DND-41 (cell line): ENCODE measurements around the gene SYS1.

Experiments
- ATAC-seq: fragments of 200-7000 bp; cut with Tn5 transposase; 3 replicates; pipeline ENCODE4 v1.9.1; 2021; ENCODE audit warnings: low read depth; ENCODE audit not compliant: insufficient read depth
- DNase-seq: peaks from one replicate; pipeline ENCODE4 v3.0.0-alpha.2; 2020
- H2AFZ ChIP-seq: 2 replicates; pipeline ENCODE4 v1.6.0; 2012; ENCODE audit warnings: low read depth, low read length
- H3K27ac ChIP-seq: 2 replicates; pipeline ENCODE4 v1.5.1; 2012; ENCODE audit warnings: low read length, inconsistent platforms
- H3K27me3 ChIP-seq: fragments of 200-600 bp; sonication (generic); 2 replicates; pipeline ENCODE4 v1.6.0; 2012; ENCODE audit warnings: low read length, mild to moderate bottlenecking, inconsistent platforms; ENCODE audit not compliant: insufficient read depth, poor library complexity
- H3K36me3 ChIP-seq: 2 replicates; pipeline ENCODE4 v1.5.1; 2012; ENCODE audit warnings: low read length, inconsistent platforms; ENCODE audit not compliant: insufficient read depth
- H3K4me1 ChIP-seq: 2 replicates; pipeline ENCODE4 v1.5.1; 2012; ENCODE audit warnings: mild to moderate bottlenecking, low read length; ENCODE audit not compliant: insufficient read depth
- H3K4me2 ChIP-seq: 2 replicates; pipeline ENCODE4 v1.6.0; 2012; ENCODE audit warnings: mild to moderate bottlenecking, moderate library complexity, low read length, inconsistent platforms; ENCODE audit not compliant: insufficient read depth
- H3K4me3 ChIP-seq, 2 experiments: fragments of 200-600 bp in 1 of 2; shearing (Covaris generic) in 1 of 2; 2 replicates each; pipeline ENCODE4 v1.5.1; 2012 to 2016; ENCODE audit warnings: inconsistent platforms in 2 of 2, low read length in 2 of 2, mild to moderate bottlenecking in 2 of 2, low read depth in 1 of 2, moderate library complexity in 1 of 2
- H3K79me2 ChIP-seq: 2 replicates; pipeline ENCODE4 v1.6.0; 2012; ENCODE audit warnings: low read length, inconsistent platforms; ENCODE audit not compliant: insufficient read depth
- H3K9ac ChIP-seq: 2 replicates; pipeline ENCODE4 v1.6.0; 2012; ENCODE audit warnings: low read depth, mild to moderate bottlenecking, inconsistent platforms, low read length, moderate library complexity
- H3K9me3 ChIP-seq: 2 replicates; pipeline ENCODE4 v1.5.1; 2012; ENCODE audit warnings: low read length, moderate library complexity, mild to moderate bottlenecking, inconsistent platforms; ENCODE audit not compliant: insufficient read depth, severe bottlenecking
- H4K20me1 ChIP-seq: 2 replicates; pipeline ENCODE4 v1.6.0; 2012; ENCODE audit warnings: low read length; ENCODE audit not compliant: insufficient read depth
- EZH2 ChIP-seq: IDR thresholded peaks from 3 replicates; pipeline ENCODE4 v1.6.1; 2012; ENCODE audit warnings: borderline replicate concordance, low read depth, mild to moderate bottlenecking, moderate library complexity, low read length, inconsistent platforms; ENCODE audit not compliant: severe bottlenecking
- TF ChIP-seq, protein P1 (sequence below): IDR thresholded peaks from 2 replicates; pipeline ENCODE4 v1.5.1; 2012; ENCODE audit warnings: borderline replicate concordance, low read length, moderate library complexity, mild to moderate bottlenecking; ENCODE audit not compliant: poor library complexity, severe bottlenecking; ENCODE audit errors: extremely low read depth

SYS1 gene

GRCh38 chr20:45373353-45374100, 10.6 kb downstream of the SYS1 start:
- Histone ChIP-seq H3K27me3 (no peaks in the 10 kb centered on the region), H2AFZ (peak overlapping the region; percentile 79), H3K27ac (peak overlapping the region; percentile 61), H3K4me3 (peak overlapping the region; percentile 4 to 60; a peak in 3 of 4 replicates), H3K79me2 (no peaks in the 10 kb centered on the region), H3K9me3 (no peaks in the 10 kb centered on the region), H3K36me3 (peaks cover 3% of the 10 kb centered on the region; the same call in 1 of the 2 replicates), H3K9ac (peak overlapping the region; percentile 50), H3K4me1 (peaks cover 16% of the 10 kb centered on the region), H3K4me2 (peak overlapping the region; percentile 76), H4K20me1 (peaks cover 5% of the 10 kb centered on the region; the same call in 1 of the 2 replicates)
- ATAC-seq (peak; percentile 95), DNase-seq (peak; percentile 88)
- TF ChIP-seq, protein P1, sequence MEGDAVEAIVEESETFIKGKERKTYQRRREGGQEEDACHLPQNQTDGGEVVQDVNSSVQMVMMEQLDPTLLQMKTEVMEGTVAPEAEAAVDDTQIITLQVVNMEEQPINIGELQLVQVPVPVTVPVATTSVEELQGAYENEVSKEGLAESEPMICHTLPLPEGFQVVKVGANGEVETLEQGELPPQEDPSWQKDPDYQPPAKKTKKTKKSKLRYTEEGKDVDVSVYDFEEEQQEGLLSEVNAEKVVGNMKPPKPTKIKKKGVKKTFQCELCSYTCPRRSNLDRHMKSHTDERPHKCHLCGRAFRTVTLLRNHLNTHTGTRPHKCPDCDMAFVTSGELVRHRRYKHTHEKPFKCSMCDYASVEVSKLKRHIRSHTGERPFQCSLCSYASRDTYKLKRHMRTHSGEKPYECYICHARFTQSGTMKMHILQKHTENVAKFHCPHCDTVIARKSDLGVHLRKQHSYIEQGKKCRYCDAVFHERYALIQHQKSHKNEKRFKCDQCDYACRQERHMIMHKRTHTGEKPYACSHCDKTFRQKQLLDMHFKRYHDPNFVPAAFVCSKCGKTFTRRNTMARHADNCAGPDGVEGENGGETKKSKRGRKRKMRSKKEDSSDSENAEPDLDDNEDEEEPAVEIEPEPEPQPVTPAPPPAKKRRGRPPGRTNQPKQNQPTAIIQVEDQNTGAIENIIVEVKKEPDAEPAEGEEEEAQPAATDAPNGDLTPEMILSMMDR, result peak; percentile 96
- no peak for TF ChIP-seq EZH2

DNA sequence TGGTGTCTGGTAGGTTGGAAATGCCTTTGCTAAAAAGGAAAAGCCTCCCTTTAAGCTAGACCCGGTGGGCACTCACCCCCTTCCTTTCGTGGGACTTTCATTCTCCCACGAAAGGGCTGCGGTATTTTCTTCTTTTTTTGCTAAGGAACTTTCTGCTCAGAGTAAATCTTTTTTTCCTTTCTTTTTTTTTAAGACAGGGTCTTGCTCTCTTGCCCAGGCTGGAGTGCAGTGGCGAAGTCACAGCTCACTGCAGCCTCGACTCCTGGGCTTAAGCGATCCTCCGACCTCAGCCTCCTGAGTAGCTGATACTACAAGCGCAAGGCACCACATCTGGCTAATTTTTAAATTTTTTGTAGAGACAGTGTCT, 11.1 kb downstream of the SYS1 start:
- no peaks in the 10 kb centered on the region for H3K9me3 ChIP-seq
- H3K36me3 ChIP-seq, result no peaks in the 10 kb centered on the region
- peaks cover 5% of the 10 kb centered on the region; the same call in 1 of the 2 replicates for H4K20me1 ChIP-seq
- DNase-seq (no peak), ATAC-seq (no peak)
- peak overlapping the region; percentile 76 for H3K4me2 ChIP-seq
- TF ChIP-seq, protein P1, result no peak
- TF ChIP-seq EZH2, result no peak
- H3K4me1 ChIP-seq, result peaks cover 16% of the 10 kb centered on the region
- peak overlapping the region; percentile 79 for H2AFZ ChIP-seq
- no peak overlapping the region for H3K27ac ChIP-seq
- H3K27me3 ChIP-seq, result no peaks in the 10 kb centered on the region
- peak overlapping the region in 1 of 2 experiments; percentile 60; a peak in 2 of 4 replicates for H3K4me3 ChIP-seq
- no peaks in the 10 kb centered on the region for H3K79me2 ChIP-seq
- peak overlapping the region; percentile 50 for H3K9ac ChIP-seq

DNA sequence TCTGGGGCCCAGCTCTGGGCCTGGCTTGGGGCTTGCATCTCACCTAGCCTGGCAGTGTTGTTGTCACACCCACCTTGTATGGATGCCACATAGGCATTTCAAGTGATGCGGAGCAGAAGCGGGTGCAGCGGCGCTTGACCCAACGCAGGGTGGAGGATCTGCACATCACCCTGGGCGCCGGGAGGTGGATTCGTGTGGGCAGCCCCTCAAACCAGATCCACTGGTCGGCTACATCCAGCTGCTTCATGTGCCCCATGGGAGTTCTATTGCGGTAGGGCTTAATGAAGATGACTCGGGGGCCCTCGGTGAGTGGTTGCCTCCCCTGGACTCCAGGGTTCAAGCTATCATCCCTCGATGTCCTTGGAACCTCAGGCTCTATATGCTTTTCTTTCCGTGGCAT, 12.0 kb downstream of the SYS1 start:
- DNase-seq (no peak), ATAC-seq (no peak)
- Histone ChIP-seq H3K27me3 (no peaks in the 10 kb centered on the region), H3K9ac (no peak overlapping the region), H3K4me1 (peaks cover 16% of the 10 kb centered on the region), H2AFZ (no peak overlapping the region), H3K4me2 (no peak overlapping the region), H3K4me3 (no peak overlapping the region), H3K36me3 (no peaks in the 10 kb centered on the region), H3K27ac (no peak overlapping the region), H4K20me1 (peaks cover 5% of the 10 kb centered on the region; the same call in 1 of the 2 replicates), H3K79me2 (no peaks in the 10 kb centered on the region), H3K9me3 (no peaks in the 10 kb centered on the region)
- no peak for TF ChIP-seq EZH2
- TF ChIP-seq, protein P1, result no peak
